ENCODE measurements around the gene ACSF3. TPM values are rescaled to one million over a fixed set of nuclear protein-coding genes. Genes with fewer than 3 reads are reported as not detected.
A peak's percentile ranks its signal among the peaks of the same experiment; 100 is the strongest.

The ACSF3 gene
- total RNA-seq, 1 donor from 2014 or later = 16.2 TPM

DNA sequence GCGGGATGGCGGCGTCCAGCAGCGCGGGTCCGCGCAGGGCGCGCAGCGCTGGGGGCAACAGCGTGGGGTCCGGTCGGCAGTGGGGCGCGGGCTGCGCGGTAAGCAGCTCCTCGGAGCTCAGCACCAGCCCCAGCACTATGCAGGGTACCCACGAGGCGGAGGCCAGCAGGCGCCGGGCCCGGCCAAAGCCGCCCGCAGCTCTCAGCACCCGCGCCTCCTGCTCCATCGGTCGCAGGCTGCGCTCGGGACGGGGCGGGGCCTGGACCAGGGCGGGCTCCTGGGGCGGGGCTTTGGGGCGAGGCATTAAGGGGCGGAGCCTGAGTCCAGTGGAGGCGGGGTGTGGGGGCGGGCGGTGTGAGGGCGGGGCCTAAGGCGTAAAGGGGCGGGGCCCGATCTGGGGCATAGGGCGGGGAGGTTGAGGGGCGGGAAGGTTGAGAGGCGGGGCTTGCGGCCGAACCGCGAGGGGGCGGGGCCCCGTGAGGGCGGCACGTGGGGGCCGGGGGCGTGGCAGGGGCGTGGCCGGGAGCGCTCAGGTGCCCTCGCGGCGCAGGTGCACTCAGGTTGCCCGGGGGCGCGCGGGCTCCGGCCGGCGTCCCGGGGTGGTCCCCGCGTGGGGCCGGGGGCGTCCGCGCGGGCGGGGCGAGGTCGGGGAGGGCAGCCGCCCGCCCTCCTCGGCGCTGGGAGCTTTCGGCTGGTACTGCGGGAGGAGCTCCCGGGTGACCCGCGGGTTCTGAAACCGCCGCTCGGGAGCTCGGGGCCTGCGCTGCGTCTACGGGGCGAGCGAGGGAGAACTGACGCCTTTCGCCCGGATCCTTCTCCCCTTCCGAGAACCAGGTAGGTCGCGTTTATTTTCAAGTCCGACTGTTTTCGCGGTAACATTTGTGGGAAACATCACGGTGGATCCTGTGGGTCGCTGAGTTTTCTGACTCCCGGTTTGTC lies 108.1 kb downstream of the ACSF3 start:
- DNase-seq = peak; percentile 6

- DNase-seq = no peak
Measured at GRCh38 chr16:89202422-89203215, 109.0 kb downstream of the ACSF3 start.

Other genes starting within 250 kb of the ACSF3 start
- 6.6 TPM for gene GALNS, start 236.9 kb upstream of the ACSF3 start, total RNA-seq
- gene TRAPPC2L, start 236.7 kb upstream of the ACSF3 start, total RNA-seq = 30.4 TPM
- not detected for gene PABPN1L, start 227.2 kb upstream of the ACSF3 start, total RNA-seq
- 1.9 TPM for gene CBFA2T3, start 116.6 kb upstream of the ACSF3 start, total RNA-seq
- gene CDH15, start 77.9 kb downstream of the ACSF3 start, total RNA-seq = 0.16 TPM
- not detected for gene SLC22A31, start 106.7 kb downstream of the ACSF3 start, total RNA-seq
- gene ZNF778, start 123.9 kb downstream of the ACSF3 start, total RNA-seq = 17.3 TPM